CD4-positive, alpha-beta T cell (primary cell): Measurements from ENCODE around the gene GNG4. TPM values are rescaled to one million over a fixed set of nuclear protein-coding genes. Genes with fewer than 3 reads are reported as not detected.

ENCODE experiments used
- ATAC-seq: fragments of 200-7000 bp; cut with Tn5 transposase; one replicate; pipeline ENCODE4 v1.10.0; 2022; ENCODE audit warnings: mild to moderate bottlenecking; ENCODE audit not compliant: poor library complexity
- CTCF ChIA-PET: fragments of 350-600 bp; sonication (Branson Sonifier 250); formaldehyde crosslinking; loops from one replicate; lab custom pipeline; 2021; ENCODE audit warnings: antibody characterized with exemption, inconsistent platforms; lab: Charles Lee
- POLR2A ChIA-PET: fragments of 350-600 bp; sonication (Branson Sonifier 250); formaldehyde crosslinking; loops from one replicate; lab custom pipeline; 2021; ENCODE audit warnings: antibody characterized with exemption, inconsistent platforms; lab: Charles Lee
- DNase-seq, 14 experiments: peaks; one replicate each; pipeline ENCODE4 v3.0.0-alpha.2; 2013 to 2020; ENCODE audit warnings: mixed read lengths in 2 of 14
- H3K27ac ChIP-seq, 2 donors: one replicate each; pipeline versions ENCODE4 v1.5.1 to v1.7.0; 2013; ENCODE audit warnings: low read length in 2 of 2, low read depth in 1 of 2, mild to moderate bottlenecking in 1 of 2
- H3K27me3 ChIP-seq, 2 experiments: 1 replicate in 1 of 2; 2 replicates in 1 of 2; pipeline versions ENCODE4 v1.6.1 to v1.7.0; 2013; ENCODE audit warnings: low read length in 2 of 2, control low read depth in 1 of 2, mild to moderate bottlenecking in 1 of 2, moderate library complexity in 1 of 2; ENCODE audit not compliant: insufficient read depth in 2 of 2, control insufficient read depth in 1 of 2
- H3K36me3 ChIP-seq: one replicate; pipeline ENCODE4 v1.6.1; 2013; ENCODE audit warnings: low read length, control low read depth; ENCODE audit not compliant: insufficient read depth
- H3K4me1 ChIP-seq: one replicate; pipeline ENCODE4 v1.6.1; 2013; ENCODE audit warnings: low read length, control low read depth; ENCODE audit not compliant: insufficient read depth
- H3K4me3 ChIP-seq: one replicate; pipeline ENCODE4 v1.5.1; 2013; ENCODE audit warnings: mild to moderate bottlenecking, low read length, moderate library complexity
- H3K9me3 ChIP-seq, 2 experiments: 1 replicate in 1 of 2; 2 replicates in 1 of 2; pipeline versions ENCODE4 v1.6.1 to v1.7.0; 2013; ENCODE audit warnings: low read length in 2 of 2, mild to moderate bottlenecking in 2 of 2, control low read depth in 1 of 2, moderate library complexity in 1 of 2; ENCODE audit not compliant: control insufficient read depth in 1 of 2, insufficient read depth in 1 of 2
- H3K27ac Mint-ChIP-seq: one replicate; pipeline ENCODE4 v1.8.0; 2020; ENCODE audit warnings: mixed read lengths
- H3K27me3 Mint-ChIP-seq: one replicate; pipeline ENCODE4 v1.8.0; 2021; ENCODE audit warnings: mixed read lengths
- H3K36me3 Mint-ChIP-seq: one replicate; pipeline ENCODE4 v1.8.0; 2021; ENCODE audit warnings: low read depth, mixed read lengths
- H3K4me1 Mint-ChIP-seq: one replicate; pipeline ENCODE4 v1.8.0; 2021; ENCODE audit warnings: low read depth, mixed read lengths
- H3K4me3 Mint-ChIP-seq: one replicate; pipeline ENCODE4 v1.8.0; 2020; ENCODE audit warnings: mild to moderate bottlenecking, mixed read lengths
- H3K9me3 Mint-ChIP-seq: one replicate; pipeline ENCODE4 v1.8.0; 2020; ENCODE audit warnings: mixed read lengths
- intact Hi-C, 2 experiments: fragments of 100-400 bp; cut with DNase I in 1 of 2; cut with micrococcal nuclease in 1 of 2; formaldehyde crosslinking; loops; one replicate each; pipeline versions ENCODE4 v1.15.1 to v1.9.0; 2023 to 2025; cut with DNase I, micrococcal nuclease
- total RNA-seq, 174 experiments: library from RNA in 2 of 174; stranded (reverse) in 2 of 174; gene quantifications; one replicate each; pipeline ENCODE4 v1.2.3 and lab custom pipeline; 2021 to 2026
- TF ChIP-seq, protein P1 (sequence below): fragments of 200-600 bp; IDR thresholded peaks from one replicate; pipeline ENCODE4 v1.8.0; 2022; ENCODE audit warnings: antibody characterized with exemption, mild to moderate bottlenecking

The GNG4 gene
- total RNA-seq, 2 experiments from 2014 or later: not detected

- Histone ChIP-seq H3K4me3 (no peak overlapping the region), H3K9me3 (no peaks in the 10 kb centered on the region), H3K4me1 (no peaks in the 10 kb centered on the region), H3K27ac (no peak overlapping the region), H3K36me3 (peaks cover 20% of the 10 kb centered on the region), H3K27me3 (no peaks in the 10 kb centered on the region)
- DNase-seq: no peak
- Mint-ChIP-seq H3K36me3 (peaks cover 42% of the 10 kb centered on the region), H3K27me3 (peaks cover 27% of the 10 kb centered on the region), H3K27ac (no peak overlapping the region), H3K4me3 (no peak overlapping the region), H3K9me3 (peaks cover 3% of the 10 kb centered on the region), H3K4me1 (no peaks in the 10 kb centered on the region)
- TF ChIP-seq, protein P1, sequence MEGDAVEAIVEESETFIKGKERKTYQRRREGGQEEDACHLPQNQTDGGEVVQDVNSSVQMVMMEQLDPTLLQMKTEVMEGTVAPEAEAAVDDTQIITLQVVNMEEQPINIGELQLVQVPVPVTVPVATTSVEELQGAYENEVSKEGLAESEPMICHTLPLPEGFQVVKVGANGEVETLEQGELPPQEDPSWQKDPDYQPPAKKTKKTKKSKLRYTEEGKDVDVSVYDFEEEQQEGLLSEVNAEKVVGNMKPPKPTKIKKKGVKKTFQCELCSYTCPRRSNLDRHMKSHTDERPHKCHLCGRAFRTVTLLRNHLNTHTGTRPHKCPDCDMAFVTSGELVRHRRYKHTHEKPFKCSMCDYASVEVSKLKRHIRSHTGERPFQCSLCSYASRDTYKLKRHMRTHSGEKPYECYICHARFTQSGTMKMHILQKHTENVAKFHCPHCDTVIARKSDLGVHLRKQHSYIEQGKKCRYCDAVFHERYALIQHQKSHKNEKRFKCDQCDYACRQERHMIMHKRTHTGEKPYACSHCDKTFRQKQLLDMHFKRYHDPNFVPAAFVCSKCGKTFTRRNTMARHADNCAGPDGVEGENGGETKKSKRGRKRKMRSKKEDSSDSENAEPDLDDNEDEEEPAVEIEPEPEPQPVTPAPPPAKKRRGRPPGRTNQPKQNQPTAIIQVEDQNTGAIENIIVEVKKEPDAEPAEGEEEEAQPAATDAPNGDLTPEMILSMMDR: no peak
- intact Hi-C loops: no loop called here
- ChIA-PET POLR2A (no interaction called here), CTCF (no interaction called here)
- ATAC-seq: no peak
These were observed 9.7 kb upstream of the GNG4 start for GRCh38 chr1:235659186-235659771.

DNA sequence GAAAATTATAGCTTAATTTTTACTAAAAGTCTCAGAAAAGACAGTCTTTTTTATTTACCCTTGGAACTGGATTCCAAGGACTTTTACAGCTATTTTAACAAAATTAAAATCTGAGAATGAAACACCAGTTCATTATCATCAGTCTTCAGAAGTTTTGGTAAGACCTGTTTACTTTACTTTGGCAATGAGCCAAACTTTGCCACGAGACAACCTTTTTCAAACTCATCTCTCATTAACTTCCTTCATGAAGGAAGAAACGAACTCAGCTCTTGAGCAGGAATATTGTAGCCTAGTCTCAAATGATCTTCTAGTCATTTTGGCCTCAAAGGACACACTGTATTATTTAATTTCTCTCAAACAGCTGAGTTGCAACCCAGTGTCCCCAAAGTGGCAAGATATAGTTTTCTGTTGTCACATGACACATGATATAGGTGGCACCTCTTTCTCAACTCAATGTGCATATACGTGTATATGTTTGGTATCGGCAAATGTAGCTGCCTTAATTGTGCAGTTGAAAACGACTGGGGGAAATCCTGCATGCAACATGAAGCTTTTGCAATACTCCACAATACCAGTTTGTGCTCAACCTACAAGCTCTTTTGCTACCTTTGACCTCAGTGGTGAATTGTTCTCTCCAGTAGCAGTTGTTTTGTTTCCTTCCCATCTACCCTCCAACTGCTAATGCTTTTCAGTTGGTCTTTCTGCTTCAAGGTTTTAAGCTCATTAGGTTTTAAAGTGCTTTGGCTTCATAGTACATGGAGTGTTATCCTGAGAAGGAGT is 8.4 kb upstream of the GNG4 start:
- peaks cover 40% of the 10 kb centered on the region for H3K27me3 Mint-ChIP-seq
- POLR2A ChIA-PET: interaction anchor here (1.4 kb wide), 1 partner anchor 9 kb away, joined by 5 read pairs; no protein-coding TSS in a partner anchor
- no peaks in the 10 kb centered on the region for H3K27me3 ChIP-seq
- peaks cover 30% of the 10 kb centered on the region for H3K36me3 Mint-ChIP-seq
- peaks cover 13% of the 10 kb centered on the region for H3K36me3 ChIP-seq
- H3K9me3 Mint-ChIP-seq: peaks cover 8% of the 10 kb centered on the region
- H3K4me3 ChIP-seq: no peak overlapping the region
- H3K4me1 ChIP-seq: no peaks in the 10 kb centered on the region
- ATAC-seq (no peak), DNase-seq (no peak)
- intact Hi-C loops: no loop called here
- H3K4me1 Mint-ChIP-seq: no peaks in the 10 kb centered on the region
- no peak overlapping the region for H3K4me3 Mint-ChIP-seq
- TF ChIP-seq, protein P1: no peak
- H3K27ac ChIP-seq: no peak overlapping the region
- H3K9me3 ChIP-seq: no peaks in the 10 kb centered on the region
- CTCF ChIA-PET: no interaction called here
- no peak overlapping the region for H3K27ac Mint-ChIP-seq

GRCh38 chr1:235657269-235657668 is 7.7 kb upstream of the GNG4 start:
- ChIA-PET POLR2A (interaction anchor here (1.4 kb wide), 1 partner anchor 8 kb away, joined by 5 read pairs; no protein-coding TSS in a partner anchor), CTCF (no interaction called here)
- Mint-ChIP-seq H3K9me3 (peaks cover 10% of the 10 kb centered on the region), H3K27me3 (peaks cover 47% of the 10 kb centered on the region), H3K4me1 (no peaks in the 10 kb centered on the region), H3K27ac (no peak overlapping the region), H3K36me3 (peaks cover 24% of the 10 kb centered on the region), H3K4me3 (no peak overlapping the region)
- TF ChIP-seq, protein P1: no peak
- no peak for ATAC-seq
- Histone ChIP-seq H3K27me3 (peaks cover 0 to 3% of the 10 kb centered on the region in 2 experiments), H3K4me1 (no peaks in the 10 kb centered on the region), H3K27ac (no peak overlapping the region), H3K9me3 (no peaks in the 10 kb centered on the region), H3K36me3 (peaks cover 6% of the 10 kb centered on the region), H3K4me3 (no peak overlapping the region)
- DNase-seq: no peak
- intact Hi-C loops: no loop called here
